Fibroblast of skin of right biceps (primary cell): ENCODE measurements around the gene DOCK1.
A peak's percentile ranks its signal among the peaks of the same experiment; 100 is the strongest.

Experiments used
- DNase-seq: peaks from one replicate; pipeline ENCODE4 v3.0.0-alpha.2; 2013

The DOCK1 gene

GRCh38 chr10:127326883-127327282 lies 421.7 kb downstream of the DOCK1 start:
- DNase-seq, result no peak

DNA sequence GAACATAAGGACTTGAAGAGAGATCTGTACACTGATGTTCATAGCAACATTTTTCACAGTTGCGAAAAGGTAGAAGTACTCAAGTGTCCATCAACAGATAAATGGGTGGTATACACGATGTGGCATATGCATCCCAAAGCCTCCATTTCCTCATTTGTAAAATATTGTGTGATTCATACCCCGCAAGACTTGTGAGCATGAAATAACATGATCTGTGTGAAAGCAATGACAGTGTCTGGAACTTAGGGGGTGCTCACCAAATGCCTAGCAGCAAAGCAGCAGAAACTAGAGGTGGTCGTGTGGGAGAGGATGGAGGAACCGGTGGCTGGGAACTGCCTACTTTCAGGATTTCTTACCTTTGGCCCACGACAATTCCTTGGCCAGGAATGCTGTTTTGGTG lies 426.5 kb downstream of the DOCK1 start:
- no peak for DNase-seq

DNA sequence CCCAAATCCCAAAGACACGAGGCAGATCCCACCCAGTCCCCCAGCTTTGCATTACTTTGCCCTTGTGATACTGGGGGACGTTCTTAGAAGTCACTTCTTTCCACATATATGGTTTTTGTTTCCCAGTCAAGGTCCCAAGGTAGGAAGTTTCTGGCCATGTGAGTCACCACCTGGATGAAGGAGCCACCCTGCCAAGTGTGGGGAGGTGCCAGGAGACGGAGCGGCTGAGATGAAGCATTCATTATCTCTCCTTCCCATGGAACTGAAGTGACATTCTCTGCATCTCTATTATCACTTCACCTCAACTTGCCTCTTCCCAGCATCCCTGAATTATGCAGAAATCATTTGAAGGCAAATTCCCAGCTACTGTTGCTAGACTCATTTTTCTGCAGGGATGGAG lies 427.4 kb downstream of the DOCK1 start:
- no peak for DNase-seq

DNA sequence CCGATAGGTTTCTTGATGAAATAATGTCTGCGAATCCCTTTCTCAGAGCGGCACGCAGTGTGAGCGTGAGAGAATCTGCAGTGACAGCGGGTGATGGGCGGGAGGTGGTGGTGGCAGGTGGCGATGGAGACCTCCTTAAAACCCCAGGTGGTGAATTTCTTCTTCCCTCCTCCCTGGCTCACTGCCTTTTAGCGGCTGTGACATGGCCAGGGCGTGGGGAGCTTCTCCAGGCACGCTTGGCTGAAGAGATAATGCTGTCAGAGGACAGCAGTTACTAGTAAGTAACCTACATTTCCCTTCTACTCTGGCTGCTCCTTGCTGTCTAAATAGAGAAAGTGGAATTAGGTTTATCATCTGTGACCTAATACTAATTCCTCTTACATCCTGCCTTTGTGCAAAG lies 432.6 kb downstream of the DOCK1 start:
- no peak for DNase-seq

- DNase-seq, result peak; percentile 62
These were observed 433.3 kb downstream of the DOCK1 start for GRCh38 chr10:127338399-127339110.

- DNase-seq, result peak; percentile 52
These were observed 438.6 kb downstream of the DOCK1 start for GRCh38 chr10:127343821-127344220.

DNA sequence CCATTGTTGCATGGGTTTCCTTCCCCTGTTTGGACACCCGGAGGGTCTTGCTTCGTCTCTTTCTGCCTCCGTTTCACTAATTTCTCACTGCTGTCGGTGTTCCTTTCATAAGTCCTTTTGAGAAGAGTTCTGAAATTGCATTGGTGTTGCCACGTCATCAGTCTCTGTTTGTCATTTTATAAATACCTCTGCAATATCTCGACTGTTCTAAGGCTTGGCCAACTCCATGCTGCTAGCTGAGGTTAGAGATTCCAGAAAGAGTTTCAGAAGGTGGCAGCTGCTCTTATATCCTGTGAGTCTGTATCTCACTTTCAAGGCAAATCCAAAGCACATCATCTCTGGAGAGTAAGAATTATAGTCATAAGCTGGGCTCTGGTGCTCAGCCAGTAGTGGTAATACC lies 439.1 kb downstream of the DOCK1 start:
- DNase-seq, result no peak

GRCh38 chr10:127345231-127345965 lies 440.2 kb downstream of the DOCK1 start:
- no peak for DNase-seq

- DNase-seq, result no peak
These were observed 441.4 kb downstream of the DOCK1 start for GRCh38 chr10:127346604-127347003.

DNA sequence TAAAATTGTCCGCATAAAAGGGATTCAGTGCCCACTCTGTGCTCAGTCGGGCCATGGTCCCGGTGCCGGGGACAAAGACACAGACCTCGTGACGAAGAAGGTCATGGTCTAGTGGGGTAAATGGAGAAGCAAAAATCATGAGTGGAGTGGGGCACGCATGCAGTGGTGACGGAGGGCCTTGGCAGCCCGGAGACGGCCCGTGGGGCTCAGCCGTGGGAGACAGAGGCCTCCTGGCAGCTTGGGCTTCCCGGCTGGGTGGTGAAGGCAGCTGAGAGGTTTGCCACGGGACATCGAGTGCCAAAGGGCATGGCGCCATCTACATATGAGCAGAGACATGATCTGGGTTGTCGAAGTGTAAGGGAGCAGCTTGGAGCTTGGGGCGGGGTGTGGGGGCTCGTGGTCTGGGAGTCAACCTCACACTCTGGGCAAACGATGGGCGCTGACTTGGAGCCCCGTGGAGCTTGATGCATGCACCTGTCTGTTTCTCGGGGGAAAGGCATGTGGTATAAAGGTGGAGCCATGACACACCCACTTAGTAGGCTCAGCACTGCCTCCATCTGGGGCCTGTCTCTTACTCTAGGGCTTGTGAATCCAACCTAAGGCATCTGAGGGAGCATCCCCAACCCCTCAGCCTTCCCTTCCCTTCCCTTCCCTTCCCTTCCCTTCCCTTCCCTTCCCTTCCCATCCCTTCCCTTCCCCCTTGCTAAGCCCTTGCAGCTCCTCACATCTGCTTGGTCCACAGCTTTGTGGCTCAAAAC lies 442.2 kb downstream of the DOCK1 start:
- DNase-seq, result no peak

GRCh38 chr10:127349737-127350136 lies 444.5 kb downstream of the DOCK1 start:
- DNase-seq, result peak; percentile 44

DNA sequence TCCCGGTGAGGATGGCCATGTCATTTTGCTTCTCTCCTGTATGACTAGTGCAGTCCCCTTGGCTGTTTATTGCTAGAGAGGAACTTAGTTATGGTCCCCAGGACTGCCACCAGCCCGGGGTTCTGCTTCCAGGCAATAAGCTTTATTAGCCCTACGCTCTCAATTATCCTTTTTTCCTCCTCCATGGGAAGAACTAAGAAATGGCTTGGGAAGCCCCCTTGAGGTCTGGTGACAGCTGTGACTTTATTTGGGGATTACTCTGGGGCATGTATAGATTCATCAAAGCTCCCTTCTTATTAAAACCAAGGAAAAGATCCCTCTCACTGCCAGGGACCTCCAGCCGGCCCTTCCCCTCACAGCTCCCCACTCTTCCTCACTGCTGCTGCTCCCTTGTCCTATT lies 446.3 kb downstream of the DOCK1 start:
- DNase-seq, result no peak

DNA sequence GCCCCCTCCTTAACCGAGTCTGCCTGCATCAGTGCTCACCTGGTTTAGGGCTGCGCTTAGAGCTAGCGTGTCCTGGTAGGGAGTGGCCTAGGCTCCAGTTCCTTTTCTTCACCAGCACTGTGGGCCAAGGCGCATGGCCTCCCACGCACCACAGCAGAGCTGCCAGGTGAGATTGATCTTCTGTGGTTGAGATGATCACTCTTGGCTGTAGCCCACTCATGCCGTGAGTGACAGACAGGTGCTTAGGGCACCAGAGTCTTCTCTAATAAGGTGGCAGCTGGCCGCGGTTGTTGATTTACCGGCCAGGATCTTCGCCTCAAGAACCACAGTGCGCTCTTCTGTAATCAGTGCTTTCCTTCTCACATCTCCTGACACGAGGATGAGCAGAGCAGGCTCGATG lies 448.3 kb downstream of the DOCK1 start:
- no peak for DNase-seq

GRCh38 chr10:127354255-127354654 lies 449.0 kb downstream of the DOCK1 start:
- DNase-seq, result no peak

DNA sequence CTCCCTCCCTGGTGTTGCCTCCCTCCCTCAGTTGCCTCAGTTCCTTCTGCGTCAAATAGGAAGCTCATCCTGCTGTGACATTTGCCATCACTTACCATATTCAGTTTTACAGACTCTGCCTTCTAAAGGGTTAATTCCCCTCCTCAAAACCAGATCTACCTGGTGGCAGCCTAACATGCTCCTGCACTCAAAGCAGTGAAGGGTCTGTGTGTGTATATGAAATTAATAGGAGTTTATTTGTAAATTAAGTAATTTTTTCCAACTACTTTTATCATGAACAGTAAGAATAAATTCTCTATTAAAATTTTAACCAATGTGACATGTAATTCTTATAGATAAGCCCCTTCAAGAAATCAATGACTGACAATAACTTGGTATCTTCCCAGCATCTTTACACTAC lies 449.8 kb downstream of the DOCK1 start:
- DNase-seq, result no peak

- no peak for DNase-seq
These were observed 451.1 kb downstream of the DOCK1 start for GRCh38 chr10:127356360-127356759.

- DNase-seq, result no peak
These were observed 452.0 kb downstream of the DOCK1 start for GRCh38 chr10:127357265-127357664.

DNA sequence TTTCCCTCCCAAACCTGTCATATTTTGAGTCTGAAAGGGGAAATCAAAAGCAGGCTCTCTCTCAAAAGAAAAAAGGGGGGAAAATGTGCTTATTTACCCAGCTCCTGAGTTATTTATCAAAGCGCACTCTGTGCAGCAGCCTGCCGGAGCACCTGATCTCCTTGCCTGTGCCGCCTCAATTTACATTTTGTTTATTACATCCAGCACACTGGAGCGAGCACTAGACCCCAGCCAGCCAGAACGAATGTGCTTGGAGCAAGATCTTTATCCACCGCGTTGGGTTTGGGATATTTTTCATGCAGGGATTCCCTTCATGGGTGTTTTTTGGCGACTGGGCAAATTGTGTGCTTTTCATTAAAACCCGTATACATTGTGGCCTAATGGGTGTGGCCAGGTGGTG lies 453.1 kb downstream of the DOCK1 start:
- DNase-seq, result no peak

GRCh38 chr10:127364034-127364433 lies 458.8 kb downstream of the DOCK1 start:
- DNase-seq, result no peak

GRCh38 chr10:127368101-127368500 lies 462.9 kb downstream of the DOCK1 start:
- no peak for DNase-seq

- no peak for DNase-seq
These were observed 463.7 kb downstream of the DOCK1 start for GRCh38 chr10:127368929-127369328.

DNA sequence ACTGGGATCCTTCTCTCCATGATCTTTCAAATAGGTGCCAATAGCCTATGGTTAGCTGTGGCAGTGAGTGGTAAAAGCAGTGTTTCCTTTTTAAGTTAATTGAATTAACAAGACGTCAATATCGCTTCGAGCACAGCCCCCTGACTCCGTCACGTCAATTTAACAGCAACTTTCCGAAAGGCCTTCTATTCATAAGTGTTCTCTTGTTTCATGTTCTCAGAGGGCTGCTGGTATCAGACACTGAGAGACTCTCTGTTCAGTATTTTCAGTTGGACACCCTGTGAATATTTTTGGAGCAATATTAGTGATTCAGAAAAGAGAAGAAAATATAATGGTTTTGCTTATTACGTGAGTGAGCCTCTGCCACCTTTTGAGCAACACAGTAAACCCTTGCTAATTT lies 465.4 kb downstream of the DOCK1 start:
- DNase-seq, result no peak

GRCh38 chr10:127372361-127372760 lies 467.1 kb downstream of the DOCK1 start:
- DNase-seq, result no peak
